ENCODE measurements around the gene ERICH3.
"Not testable (repeated sequence)": the region's sequence is repeated elsewhere in the genome, so short reads cannot be mapped to it uniquely, and the experiment has no call there.

ERICH3 gene

DNA sequence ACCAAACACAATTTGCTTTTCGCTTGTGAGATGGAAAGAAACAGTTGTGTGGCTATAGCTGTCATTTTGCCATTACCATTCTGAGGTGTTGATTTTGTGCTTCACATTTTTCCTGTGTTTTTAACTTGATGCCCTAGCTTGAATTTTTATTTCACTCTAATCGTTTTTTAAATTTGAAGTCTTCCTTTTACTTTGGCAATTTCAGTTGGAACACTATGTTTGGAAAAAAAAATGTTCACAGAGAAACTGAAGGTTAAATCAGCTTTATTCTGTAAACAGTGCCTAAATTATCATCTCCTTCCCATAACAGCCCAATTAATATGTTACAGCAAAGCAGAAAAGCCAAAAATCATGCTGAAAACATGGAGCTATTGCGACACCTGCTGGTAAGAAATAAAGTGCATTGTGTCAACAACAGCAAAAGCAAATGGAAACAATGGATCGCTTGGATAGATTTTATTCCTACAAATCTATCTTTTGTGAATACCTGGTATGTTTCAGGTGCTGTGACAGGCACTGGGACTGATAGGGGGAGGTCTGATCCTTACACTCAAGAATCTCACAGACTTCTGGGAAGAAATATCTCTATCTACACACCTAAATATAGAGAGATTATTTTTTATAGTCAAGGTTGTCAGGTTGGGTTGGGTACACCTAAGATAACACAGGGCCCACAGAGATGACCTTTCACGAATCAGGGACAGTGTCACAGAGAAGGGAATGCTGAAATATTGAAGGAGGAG lies 16.2 kb upstream of the ERICH3 start:
- no peak overlapping the region for H3K4me3 Mint-ChIP-seq
- H3K36me3 Mint-ChIP-seq (ENCODE audit: low read depth), result no peaks in the 10 kb centered on the region
- H3K27me3 Mint-ChIP-seq, result no peaks in the 10 kb centered on the region
- H3K9me3 Mint-ChIP-seq, result no peaks in the 10 kb centered on the region
- peaks cover 1% of the 10 kb centered on the region for H3K4me1 Mint-ChIP-seq (ENCODE audit: low read depth)
- no peak overlapping the region for H3K27ac Mint-ChIP-seq
- no peak for DNase-seq

DNA sequence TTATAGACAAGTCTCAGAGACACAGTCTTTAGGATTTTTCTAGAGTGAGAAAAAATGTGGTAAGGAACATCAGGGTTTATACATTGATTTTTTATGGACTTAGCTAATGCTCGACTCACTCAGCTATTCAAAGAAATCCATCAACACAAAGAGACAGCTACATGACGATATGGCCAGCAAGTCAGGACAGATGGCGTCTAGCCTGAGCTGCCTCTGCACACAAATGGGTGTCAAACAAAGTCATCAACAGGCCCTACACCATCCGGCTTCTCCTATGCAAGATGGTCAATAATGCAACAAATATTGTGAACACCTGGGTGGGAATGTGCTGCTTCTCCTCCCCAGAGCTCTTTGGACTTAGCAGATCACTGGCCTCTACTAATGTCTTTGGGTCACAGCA lies 13.3 kb upstream of the ERICH3 start:
- H3K4me1 Mint-ChIP-seq (ENCODE audit: low read depth), result peaks cover 1% of the 10 kb centered on the region
- H3K27ac Mint-ChIP-seq, result no peak overlapping the region
- H3K9me3 Mint-ChIP-seq, result no peaks in the 10 kb centered on the region
- no peak overlapping the region for H3K4me3 Mint-ChIP-seq
- no peaks in the 10 kb centered on the region for H3K36me3 Mint-ChIP-seq (ENCODE audit: low read depth)
- H3K27me3 Mint-ChIP-seq, result peaks cover 2% of the 10 kb centered on the region
- no peak for DNase-seq

DNA sequence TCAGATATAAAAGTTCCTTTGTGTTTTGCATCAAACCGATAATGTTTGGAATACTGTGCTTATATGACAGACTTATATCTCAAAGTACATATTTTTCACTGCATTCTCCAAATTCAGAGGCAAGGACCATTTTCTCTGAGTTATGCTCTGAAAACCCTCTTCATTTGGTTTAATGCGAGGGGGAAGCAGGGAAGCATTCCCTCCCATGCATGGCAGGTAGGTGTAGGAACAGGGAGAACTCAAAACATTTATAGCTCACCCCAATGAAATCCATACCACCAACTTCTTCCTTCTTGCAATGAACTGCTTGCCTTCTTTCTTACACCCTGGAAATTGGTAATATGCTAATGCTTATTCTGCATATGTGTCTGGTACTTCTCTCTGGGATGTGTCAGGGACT lies 10.7 kb upstream of the ERICH3 start:
- Mint-ChIP-seq H3K27ac (no peak overlapping the region), H3K9me3 (no peaks in the 10 kb centered on the region), H3K27me3 (peaks cover 7% of the 10 kb centered on the region), H3K36me3 (ENCODE audit: low read depth) (no peaks in the 10 kb centered on the region), H3K4me1 (ENCODE audit: low read depth) (peaks cover 4% of the 10 kb centered on the region), H3K4me3 (no peak overlapping the region)
- no peak for DNase-seq

DNA sequence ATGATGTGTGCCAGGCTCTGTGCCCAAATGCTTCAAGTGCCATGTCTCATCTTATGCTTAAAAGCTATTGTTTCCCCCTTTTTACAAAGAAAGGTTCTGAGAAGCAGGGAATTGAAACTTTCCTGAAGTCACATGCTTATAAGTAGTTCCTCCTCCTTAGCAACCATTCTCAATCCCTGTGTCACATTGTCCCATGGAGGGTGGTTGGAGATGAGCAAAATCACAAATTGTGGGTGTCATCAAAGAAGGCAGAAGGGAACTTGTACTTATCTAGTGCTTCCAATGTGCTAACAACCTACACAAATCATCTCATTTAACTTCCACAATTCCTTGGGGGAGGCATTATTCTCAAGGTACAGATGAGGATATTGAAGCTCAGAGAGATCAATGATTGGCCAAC lies 10.1 kb upstream of the ERICH3 start:
- no peak for DNase-seq
- Mint-ChIP-seq H3K9me3 (no peaks in the 10 kb centered on the region), H3K27me3 (peaks cover 11% of the 10 kb centered on the region), H3K27ac (no peak overlapping the region), H3K36me3 (ENCODE audit: low read depth) (no peaks in the 10 kb centered on the region), H3K4me1 (ENCODE audit: low read depth) (peaks cover 4% of the 10 kb centered on the region), H3K4me3 (no peak overlapping the region)

DNA sequence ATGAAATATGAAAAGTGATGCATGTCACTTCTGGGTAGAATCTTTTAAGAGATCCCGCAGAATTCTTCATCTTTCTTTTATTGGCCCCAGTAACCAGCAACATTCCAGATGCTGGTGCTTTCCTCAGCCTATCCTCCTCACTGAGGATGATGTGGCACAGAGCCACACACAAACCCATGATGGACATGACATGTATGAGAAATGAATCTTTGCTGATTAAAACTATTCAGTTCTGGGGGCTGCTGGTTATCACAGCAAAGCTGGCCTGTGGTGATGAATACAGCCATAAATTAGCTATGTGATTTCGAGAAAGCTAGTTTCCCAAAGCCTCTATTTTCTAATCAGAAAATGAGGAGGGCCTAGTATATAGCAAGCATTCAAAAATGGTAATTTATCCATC lies 8.3 kb upstream of the ERICH3 start:
- Mint-ChIP-seq H3K36me3 (ENCODE audit: low read depth) (no peaks in the 10 kb centered on the region), H3K4me3 (no peak overlapping the region), H3K27me3 (peaks cover 15% of the 10 kb centered on the region), H3K27ac (no peak overlapping the region), H3K9me3 (no peaks in the 10 kb centered on the region), H3K4me1 (ENCODE audit: low read depth) (peaks cover 4% of the 10 kb centered on the region)
- DNase-seq, result no peak

DNA sequence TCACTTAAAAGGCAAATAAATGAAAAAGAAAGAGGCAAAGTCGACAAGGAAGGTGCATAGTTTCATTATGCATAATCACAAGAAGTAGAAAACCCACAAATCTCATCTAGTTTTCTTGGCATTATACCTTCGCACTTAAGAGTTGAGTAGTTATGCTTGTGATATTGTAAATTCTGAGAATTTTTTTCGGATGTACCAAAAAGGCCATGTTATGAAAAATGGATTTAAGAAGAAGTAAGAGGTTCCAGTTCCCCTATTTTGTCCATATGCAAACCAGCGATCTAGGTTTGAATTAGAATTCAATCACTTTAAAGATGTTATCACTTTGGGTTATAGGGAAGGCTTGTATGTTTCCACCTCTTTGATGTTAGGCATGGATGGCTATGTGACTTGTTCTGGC lies 7.9 kb upstream of the ERICH3 start:
- H3K36me3 Mint-ChIP-seq (ENCODE audit: low read depth), result no peaks in the 10 kb centered on the region
- H3K4me3 Mint-ChIP-seq, result no peak overlapping the region
- H3K27me3 Mint-ChIP-seq, result peaks cover 15% of the 10 kb centered on the region
- H3K9me3 Mint-ChIP-seq, result no peaks in the 10 kb centered on the region
- no peak overlapping the region for H3K27ac Mint-ChIP-seq
- peaks cover 4% of the 10 kb centered on the region for H3K4me1 Mint-ChIP-seq (ENCODE audit: low read depth)
- no peak for DNase-seq

DNA sequence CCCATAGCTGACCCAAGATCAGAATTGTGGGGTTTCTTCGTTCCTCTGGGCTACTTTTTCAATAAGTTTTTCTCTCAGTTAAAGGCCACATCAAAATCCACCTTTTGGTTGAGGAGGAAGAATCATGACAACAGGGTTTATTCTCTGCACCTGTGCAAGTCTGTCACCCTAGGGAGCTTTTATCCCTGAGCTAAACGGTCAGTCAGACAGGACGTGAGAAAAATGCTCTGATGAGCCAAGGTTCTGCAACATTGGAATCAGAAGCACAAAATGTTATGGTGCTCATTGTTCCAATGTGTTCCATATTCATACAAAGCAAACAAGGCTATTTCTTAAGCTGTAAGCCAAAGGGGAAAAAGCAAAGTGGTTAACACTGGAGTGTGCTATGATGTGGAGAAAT lies 7.4 kb upstream of the ERICH3 start:
- Mint-ChIP-seq H3K36me3 (ENCODE audit: low read depth) (no peaks in the 10 kb centered on the region), H3K4me1 (ENCODE audit: low read depth) (peaks cover 4% of the 10 kb centered on the region), H3K27ac (no peak overlapping the region), H3K9me3 (no peaks in the 10 kb centered on the region), H3K27me3 (peaks cover 18% of the 10 kb centered on the region), H3K4me3 (no peak overlapping the region)
- no peak for DNase-seq

DNA sequence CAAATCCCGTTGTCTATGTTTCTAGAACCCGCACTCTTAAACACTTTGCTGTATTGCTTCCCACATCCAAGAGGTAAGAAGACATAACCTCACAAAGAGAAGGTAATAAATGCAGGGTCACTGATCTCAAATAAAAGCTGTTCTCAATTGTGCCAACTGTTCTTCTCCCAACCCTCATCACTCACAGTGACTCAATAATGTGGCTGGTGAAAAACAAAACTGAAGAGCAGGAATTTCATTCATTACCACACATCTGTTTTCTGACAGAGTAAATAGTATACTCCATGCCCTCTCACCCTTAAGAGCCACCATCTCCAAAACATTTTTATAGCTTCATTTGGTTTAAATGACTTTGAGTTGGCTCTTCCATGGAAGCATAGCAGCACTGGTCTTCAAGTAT lies 6.2 kb upstream of the ERICH3 start:
- H3K27ac Mint-ChIP-seq, result no peak overlapping the region
- H3K9me3 Mint-ChIP-seq, result no peaks in the 10 kb centered on the region
- DNase-seq, result no peak
- peaks cover 25% of the 10 kb centered on the region for H3K27me3 Mint-ChIP-seq
- no peaks in the 10 kb centered on the region for H3K36me3 Mint-ChIP-seq (ENCODE audit: low read depth)
- H3K4me1 Mint-ChIP-seq (ENCODE audit: low read depth), result peaks cover 4% of the 10 kb centered on the region
- H3K4me3 Mint-ChIP-seq, result no peak overlapping the region

DNA sequence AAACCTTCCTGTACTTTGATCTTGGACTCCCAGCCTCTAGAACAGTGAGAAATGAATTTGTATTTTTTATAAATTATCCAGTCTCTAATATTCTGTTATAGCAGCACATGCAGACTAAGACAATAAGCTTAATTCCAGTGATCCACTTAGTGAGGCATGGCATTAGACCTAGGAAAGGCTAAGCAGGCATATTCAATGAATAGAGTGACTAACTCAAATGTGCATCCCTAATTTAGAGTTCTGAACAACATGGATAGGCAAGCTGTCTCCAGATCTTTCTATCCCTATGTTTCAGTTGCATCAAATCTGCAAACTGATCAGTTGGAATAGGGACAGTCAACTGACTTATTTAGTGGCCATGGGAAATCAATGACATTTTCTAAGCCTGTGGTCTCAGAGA lies 4.3 kb upstream of the ERICH3 start:
- no peak for DNase-seq
- no peaks in the 10 kb centered on the region for H3K36me3 Mint-ChIP-seq (ENCODE audit: low read depth)
- peaks cover 39% of the 10 kb centered on the region for H3K27me3 Mint-ChIP-seq
- no peak overlapping the region for H3K4me3 Mint-ChIP-seq
- H3K9me3 Mint-ChIP-seq, result no peaks in the 10 kb centered on the region
- peaks cover 10% of the 10 kb centered on the region for H3K4me1 Mint-ChIP-seq (ENCODE audit: low read depth)
- H3K27ac Mint-ChIP-seq, result no peak overlapping the region

DNA sequence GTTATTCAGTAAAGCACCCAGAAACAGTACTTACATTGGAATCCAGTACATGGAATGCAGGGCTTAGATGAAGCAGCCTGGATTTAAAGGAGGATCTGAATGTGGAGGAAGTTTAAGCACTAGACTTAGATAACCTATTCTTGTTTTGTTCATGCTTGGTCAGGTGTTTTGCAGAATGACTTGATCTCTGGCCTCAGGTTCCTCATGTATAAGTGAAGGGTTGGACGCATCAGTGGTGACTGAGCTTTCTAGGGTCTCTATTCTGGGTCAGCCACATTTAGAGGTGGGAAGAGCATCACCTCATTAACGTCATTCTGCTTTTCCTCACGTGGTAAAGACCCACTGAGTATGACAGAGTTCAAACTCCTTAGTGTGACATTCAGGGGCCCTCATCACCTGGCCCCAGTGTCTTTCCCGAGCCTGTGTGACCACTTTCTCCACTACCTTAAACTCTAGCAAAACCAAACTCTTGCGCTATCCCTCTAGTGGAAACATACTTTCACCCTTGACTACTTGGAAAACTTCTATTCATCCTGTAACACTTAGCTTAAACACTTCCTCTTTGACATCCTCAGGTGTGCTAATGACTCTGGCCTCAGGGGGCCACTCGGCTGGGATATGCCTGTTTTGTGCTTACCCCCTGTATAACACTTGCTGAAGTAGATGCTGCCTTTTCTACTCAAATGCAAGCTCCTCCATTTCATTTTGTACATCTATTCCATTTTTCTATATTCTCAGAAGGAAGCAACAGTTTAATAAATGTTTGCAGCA lies 871 bp upstream of the ERICH3 start:
- peaks cover 6% of the 10 kb centered on the region for H3K4me1 Mint-ChIP-seq (ENCODE audit: low read depth)
- no peak for DNase-seq
- H3K4me3 Mint-ChIP-seq, result no peak overlapping the region
- peaks cover 7% of the 10 kb centered on the region for H3K9me3 Mint-ChIP-seq
- H3K36me3 Mint-ChIP-seq (ENCODE audit: low read depth), result no peaks in the 10 kb centered on the region
- no peak overlapping the region for H3K27ac Mint-ChIP-seq
- peaks cover 53% of the 10 kb centered on the region for H3K27me3 Mint-ChIP-seq

DNA sequence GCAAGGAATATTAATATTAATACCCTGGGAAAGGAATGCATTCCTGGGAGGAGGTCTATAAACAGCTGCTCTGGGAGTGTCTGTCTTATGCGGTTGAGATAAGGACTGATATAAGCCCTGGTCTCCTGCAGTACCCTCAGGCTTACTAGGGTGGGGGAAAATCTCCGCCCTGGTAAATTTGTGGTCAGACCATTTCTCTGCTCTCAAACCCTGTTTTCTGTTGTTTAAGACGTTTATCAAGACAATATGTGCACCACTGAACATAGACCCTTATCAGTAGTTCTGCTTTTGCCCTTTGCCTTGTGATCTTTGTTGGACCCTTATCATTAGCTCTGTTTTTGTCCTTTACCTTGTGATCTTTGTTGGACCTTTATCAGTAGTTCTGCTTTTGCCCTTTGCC lies 2.7 kb downstream of the ERICH3 start:
- not testable (repeated sequence) for H3K27ac Mint-ChIP-seq; H3K4me3 Mint-ChIP-seq; H3K36me3 Mint-ChIP-seq (ENCODE audit: low read depth); H3K9me3 Mint-ChIP-seq; H3K4me1 Mint-ChIP-seq (ENCODE audit: low read depth); DNase-seq
- H3K27me3 Mint-ChIP-seq, result peaks cover 50% of the 10 kb centered on the region

DNA sequence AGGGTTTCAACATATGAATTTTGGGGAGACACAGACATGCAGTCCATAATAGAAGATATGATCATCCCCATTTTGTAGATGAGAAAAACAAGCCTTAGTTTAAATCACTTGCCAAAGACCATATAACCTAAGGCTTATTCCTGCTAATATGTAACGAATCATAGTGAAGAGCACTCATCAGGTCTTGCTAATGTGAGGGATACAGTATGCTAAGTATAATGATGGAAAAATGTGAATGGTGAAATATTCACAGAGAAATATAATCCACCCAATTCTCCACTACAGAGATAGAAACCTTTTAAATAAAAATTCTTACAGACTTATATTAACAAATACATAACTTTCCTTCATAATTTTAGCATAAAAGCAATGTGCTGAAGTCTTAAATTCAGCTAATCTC lies 18.9 kb downstream of the ERICH3 start:
- Mint-ChIP-seq H3K27ac (no peak overlapping the region), H3K4me1 (ENCODE audit: low read depth) (no peaks in the 10 kb centered on the region), H3K27me3 (peaks cover 14% of the 10 kb centered on the region), H3K36me3 (ENCODE audit: low read depth) (no peaks in the 10 kb centered on the region), H3K9me3 (peaks cover 3% of the 10 kb centered on the region), H3K4me3 (no peak overlapping the region)
- DNase-seq, result no peak

DNA sequence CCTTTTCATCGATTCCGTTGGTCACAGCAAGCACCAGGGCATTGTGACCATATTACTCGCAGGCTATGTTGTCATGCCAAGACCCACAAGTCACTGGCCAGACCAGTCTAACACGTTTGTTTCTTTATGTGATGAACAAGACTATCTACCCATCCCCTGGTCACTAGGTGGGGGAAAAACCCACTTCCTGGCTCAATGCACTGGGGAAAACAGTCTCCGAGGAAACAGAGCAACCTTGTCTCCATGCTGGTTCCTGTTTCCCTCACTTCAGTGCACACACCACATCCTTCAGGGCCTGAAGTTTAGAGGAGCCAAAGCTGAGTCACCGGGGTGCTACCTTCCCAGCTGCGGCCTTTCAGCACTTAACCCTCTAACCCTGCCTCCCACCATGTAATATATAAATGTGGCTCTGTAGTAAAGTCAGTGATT lies 20.9 kb downstream of the ERICH3 start:
- H3K4me1 Mint-ChIP-seq (ENCODE audit: low read depth), result no peaks in the 10 kb centered on the region
- no peak overlapping the region for H3K4me3 Mint-ChIP-seq
- H3K36me3 Mint-ChIP-seq (ENCODE audit: low read depth), result no peaks in the 10 kb centered on the region
- no peak overlapping the region for H3K27ac Mint-ChIP-seq
- peaks cover 2% of the 10 kb centered on the region for H3K27me3 Mint-ChIP-seq
- no peaks in the 10 kb centered on the region for H3K9me3 Mint-ChIP-seq
- no peak for DNase-seq

DNA sequence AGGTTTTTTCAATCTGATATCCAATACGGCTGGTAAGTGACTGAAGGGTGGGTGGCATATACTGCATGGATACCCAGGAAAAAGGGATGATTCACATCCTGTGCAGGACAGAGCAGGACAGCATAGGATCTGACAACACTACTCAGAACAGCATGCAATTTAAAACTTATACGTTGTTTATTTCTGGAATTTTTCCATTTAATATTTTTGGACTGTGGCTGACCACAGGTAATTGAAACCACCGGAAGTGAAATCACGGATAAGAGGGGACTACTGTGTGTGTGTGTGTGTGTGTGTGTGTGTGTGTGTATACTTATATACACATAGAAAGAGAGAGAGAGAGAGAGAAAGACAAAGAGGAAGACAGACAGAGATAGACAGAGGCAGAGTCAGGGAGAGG lies 23.0 kb downstream of the ERICH3 start:
- Mint-ChIP-seq H3K27me3 (peaks cover 6% of the 10 kb centered on the region), H3K9me3 (no peaks in the 10 kb centered on the region), H3K4me3 (no peak overlapping the region), H3K36me3 (ENCODE audit: low read depth) (no peaks in the 10 kb centered on the region), H3K27ac (no peak overlapping the region), H3K4me1 (ENCODE audit: low read depth) (no peaks in the 10 kb centered on the region)
- DNase-seq, result no peak

DNA sequence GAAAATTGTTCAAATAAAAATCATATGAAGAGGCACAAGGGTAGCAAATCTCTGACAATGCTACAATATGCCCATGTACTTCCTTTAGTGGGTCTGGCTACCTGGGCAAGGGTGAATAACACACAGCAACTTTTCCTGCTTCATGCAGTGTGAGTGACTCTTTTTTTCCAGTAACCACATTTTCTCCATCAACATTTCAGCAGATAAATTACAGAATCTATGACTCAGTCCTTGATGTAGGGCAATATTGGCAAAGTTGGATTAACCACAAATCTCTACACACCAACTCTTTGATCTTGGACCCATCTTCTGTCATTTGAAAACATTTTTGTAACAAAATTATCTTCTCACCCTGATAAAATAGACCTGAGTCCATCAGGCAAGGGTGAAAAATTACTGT lies 31.7 kb downstream of the ERICH3 start:
- no peaks in the 10 kb centered on the region for H3K9me3 Mint-ChIP-seq
- no peak overlapping the region for H3K4me3 Mint-ChIP-seq
- DNase-seq, result no peak
- no peaks in the 10 kb centered on the region for H3K36me3 Mint-ChIP-seq (ENCODE audit: low read depth)
- H3K4me1 Mint-ChIP-seq (ENCODE audit: low read depth), result no peaks in the 10 kb centered on the region
- H3K27me3 Mint-ChIP-seq, result peaks cover 8% of the 10 kb centered on the region
- no peak overlapping the region for H3K27ac Mint-ChIP-seq
